Hepatocyte (in vitro differentiated cells): Measurements from ENCODE around the gene SOS1.

Source experiments
- CTCF ChIP-seq: fragments of 200-600 bp; sonication (generic); IDR thresholded peaks from 2 replicates; pipeline ENCODE4 v1.5.1; 2016; ENCODE audit warnings: antibody characterized with exemption, mild to moderate bottlenecking; ENCODE audit not compliant: poor library complexity
- EZH2 ChIP-seq: fragments of 200-600 bp; sonication (generic); IDR thresholded peaks from 2 replicates; pipeline ENCODE4 v1.6.1; 2016; ENCODE audit warnings: antibody characterized with exemption, mild to moderate bottlenecking, borderline replicate concordance

GRCh38 chr2:39124000-39124745 lies 3.3 kb upstream of the SOS1 start:
- TF ChIP-seq EZH2 (no peak), CTCF (peak; percentile 58)
